ENCODE data around the gene VSTM2B. TPM values are rescaled to one million over a fixed set of nuclear protein-coding genes. Genes with fewer than 3 reads are reported as not detected.

VSTM2B gene
- total RNA-seq, 2 donors from 2014 or later, result not detected

GRCh38 chr19:29569038-29569911 is 43.5 kb downstream of the VSTM2B start:
- Histone ChIP-seq H3K4me1 (no peaks in the 10 kb centered on the region), H3K4me3 (no peak overlapping the region), H3K9me3 (no peaks in the 10 kb centered on the region), H3K27me3 (no peaks in the 10 kb centered on the region), H3K36me3 (replicated peaks in 1 of 2; ENCODE audit: insufficient read depth in 1 of 2, low read depth in 2 of 2) (no peaks in the 10 kb centered on the region), H3K27ac (no peak overlapping the region)
- intact Hi-C loops (cut with DNase I), result no loop called here
- no peak for DNase-seq
- no peak for TF ChIP-seq POLR2A (IDR thresholded peaks at IDR 0.05)
- no peak for TF ChIP-seq CTCF (IDR thresholded peaks at IDR 0.05)
- no peak for ATAC-seq
- WGBS, 2 donors, result 54 to 72% methylated on average over 7 to 9 of the region's 9 CpGs

- intact Hi-C loops (cut with DNase I), result no loop called here
- ATAC-seq, result no peak
- no peaks in the 10 kb centered on the region for H3K36me3 ChIP-seq (replicated peaks in 1 of 2; ENCODE audit: insufficient read depth in 1 of 2, low read depth in 2 of 2)
- no peak overlapping the region for H3K27ac ChIP-seq
- no peak overlapping the region for H3K4me3 ChIP-seq
- no peaks in the 10 kb centered on the region for H3K27me3 ChIP-seq
- no peaks in the 10 kb centered on the region for H3K4me1 ChIP-seq
- no peak for TF ChIP-seq POLR2A (IDR thresholded peaks at IDR 0.05)
- TF ChIP-seq CTCF (IDR thresholded peaks at IDR 0.05), result no peak
- WGBS, 2 donors, result 54 to 65% methylated on average over 6 of the region's 6 CpGs
- no peaks in the 10 kb centered on the region for H3K9me3 ChIP-seq
- DNase-seq, result no peak
Observed at GRCh38 chr19:29571181-29571580, 45.4 kb downstream of the VSTM2B start.

- H3K4me1 ChIP-seq, result no peaks in the 10 kb centered on the region
- no peaks in the 10 kb centered on the region for H3K36me3 ChIP-seq (replicated peaks in 1 of 2; ENCODE audit: insufficient read depth in 1 of 2, low read depth in 2 of 2)
- no peaks in the 10 kb centered on the region for H3K9me3 ChIP-seq
- no peak overlapping the region for H3K27ac ChIP-seq
- H3K27me3 ChIP-seq, result no peaks in the 10 kb centered on the region
- no peak for DNase-seq
- intact Hi-C loops (cut with DNase I), result no loop called here
- H3K4me3 ChIP-seq, result no peak overlapping the region
- TF ChIP-seq POLR2A (IDR thresholded peaks at IDR 0.05) (no peak), CTCF (IDR thresholded peaks at IDR 0.05) (no peak)
- 44 to 48% methylated on average over 6 to 7 of the region's 7 CpGs for WGBS, 2 donors
- no peak for ATAC-seq
Observed at GRCh38 chr19:29573486-29573885, 47.7 kb downstream of the VSTM2B start.

- intact Hi-C loops (cut with DNase I), result no loop called here
- DNase-seq, result no peak
- no peak for ATAC-seq
- H3K36me3 ChIP-seq (replicated peaks in 1 of 2; ENCODE audit: insufficient read depth in 1 of 2, low read depth in 2 of 2), result no peaks in the 10 kb centered on the region
- no peaks in the 10 kb centered on the region for H3K27me3 ChIP-seq
- H3K9me3 ChIP-seq, result no peaks in the 10 kb centered on the region
- 25 to 31% methylated on average over 3 of the region's 3 CpGs for WGBS, 2 donors
- H3K4me1 ChIP-seq, result no peaks in the 10 kb centered on the region
- H3K27ac ChIP-seq, result no peak overlapping the region
- no peak for TF ChIP-seq POLR2A (IDR thresholded peaks at IDR 0.05)
- TF ChIP-seq CTCF (IDR thresholded peaks at IDR 0.05), result no peak
- H3K4me3 ChIP-seq, result no peak overlapping the region
Observed at GRCh38 chr19:29574510-29574909, 48.7 kb downstream of the VSTM2B start.
